ENCODE results near the gene TMEM11. TPM values are rescaled to one million over a fixed set of nuclear protein-coding genes. Genes with fewer than 3 reads are reported as not detected.

The TMEM11 gene
- total RNA-seq, 4 donors from 2014 or later = 70.6 to 131 (median 90.9) TPM

GRCh38 chr17:21199311-21199710 lies 14.7 kb downstream of the TMEM11 start:
- H3K27ac ChIP-seq = peak overlapping the region; percentile 80 to 98 (median 91)

GRCh38 chr17:21198411-21198810 lies 15.6 kb downstream of the TMEM11 start:
- DNase-seq = no peak

More at GRCh38 chr17:21199311-21199710, 14.7 kb downstream of the TMEM11 start:
- Histone ChIP-seq H3K9me3 (no peaks in the 10 kb centered on the region), H3K36me3 (peaks cover 0 to 18% of the 10 kb centered on the region in 2 donors), H3K4me3 (peak overlapping the region in 1 of 4 donors; percentile 8), H3K4me1 (peaks cover 74 to 78% of the 10 kb centered on the region in 2 donors), H3K27me3 (no peaks in the 10 kb centered on the region)
- peak in 1 of 2 donors; percentile 50 for DNase-seq
- in situ Hi-C loops (cut with MboI; ENCODE audit: low sequenced_read_pairs in 4 of 4) (no loop called here), intact Hi-C loops (cut with DNase I; ENCODE audit: low total_unique reads) (no loop called here)
- no peak for TF ChIP-seq POLR2A (IDR thresholded peaks at IDR 0.05)
- TF ChIP-seq, protein P1, sequence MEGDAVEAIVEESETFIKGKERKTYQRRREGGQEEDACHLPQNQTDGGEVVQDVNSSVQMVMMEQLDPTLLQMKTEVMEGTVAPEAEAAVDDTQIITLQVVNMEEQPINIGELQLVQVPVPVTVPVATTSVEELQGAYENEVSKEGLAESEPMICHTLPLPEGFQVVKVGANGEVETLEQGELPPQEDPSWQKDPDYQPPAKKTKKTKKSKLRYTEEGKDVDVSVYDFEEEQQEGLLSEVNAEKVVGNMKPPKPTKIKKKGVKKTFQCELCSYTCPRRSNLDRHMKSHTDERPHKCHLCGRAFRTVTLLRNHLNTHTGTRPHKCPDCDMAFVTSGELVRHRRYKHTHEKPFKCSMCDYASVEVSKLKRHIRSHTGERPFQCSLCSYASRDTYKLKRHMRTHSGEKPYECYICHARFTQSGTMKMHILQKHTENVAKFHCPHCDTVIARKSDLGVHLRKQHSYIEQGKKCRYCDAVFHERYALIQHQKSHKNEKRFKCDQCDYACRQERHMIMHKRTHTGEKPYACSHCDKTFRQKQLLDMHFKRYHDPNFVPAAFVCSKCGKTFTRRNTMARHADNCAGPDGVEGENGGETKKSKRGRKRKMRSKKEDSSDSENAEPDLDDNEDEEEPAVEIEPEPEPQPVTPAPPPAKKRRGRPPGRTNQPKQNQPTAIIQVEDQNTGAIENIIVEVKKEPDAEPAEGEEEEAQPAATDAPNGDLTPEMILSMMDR (IDR thresholded peaks at IDR 0.05 in 4 of 5, conservative IDR thresholded peaks at IDR 0.05 in 1 of 5) = no peak
- peak; percentile 50 to 55 for ATAC-seq

GRCh38 chr17:21196126-21196525 lies 17.8 kb downstream of the TMEM11 start:
- peaks cover 68 to 84% of the 10 kb centered on the region in 2 donors for H3K4me1 ChIP-seq

More at GRCh38 chr17:21198411-21198810, 15.6 kb downstream of the TMEM11 start:
- in situ Hi-C loops (cut with MboI; ENCODE audit: low sequenced_read_pairs in 4 of 4) = no loop called here
- H3K27me3 ChIP-seq = no peaks in the 10 kb centered on the region
- H3K9me3 ChIP-seq = no peaks in the 10 kb centered on the region
- H3K4me1 ChIP-seq = peaks cover 79 to 84% of the 10 kb centered on the region in 2 donors
- peak overlapping the region; percentile 80 to 98 (median 91) for H3K27ac ChIP-seq
- ATAC-seq = no peak
- H3K36me3 ChIP-seq = peaks cover 0 to 18% of the 10 kb centered on the region in 2 donors
- intact Hi-C loops (cut with DNase I; ENCODE audit: low total_unique reads) = no loop called here
- H3K4me3 ChIP-seq = no peak overlapping the region
- TF ChIP-seq POLR2A (IDR thresholded peaks at IDR 0.05) = no peak
- TF ChIP-seq, protein P1 (IDR thresholded peaks at IDR 0.05 in 4 of 5, conservative IDR thresholded peaks at IDR 0.05 in 1 of 5) = no peak

GRCh38 chr17:21194703-21195102 lies 19.3 kb downstream of the TMEM11 start:
- DNase-seq (no peak), ATAC-seq (no peak)
- Histone ChIP-seq H3K27ac (peak overlapping the region; percentile 58 to 98 (median 87)), H3K4me3 (no peak overlapping the region), H3K4me1 (peaks cover 55 to 82% of the 10 kb centered on the region in 2 donors), H3K36me3 (peaks cover 0 to 18% of the 10 kb centered on the region in 2 donors), H3K9me3 (no peaks in the 10 kb centered on the region), H3K27me3 (no peaks in the 10 kb centered on the region)
- intact Hi-C loops (cut with DNase I; ENCODE audit: low total_unique reads) = no loop called here
- TF ChIP-seq, protein P1 (IDR thresholded peaks at IDR 0.05 in 4 of 5, conservative IDR thresholded peaks at IDR 0.05 in 1 of 5) = no peak
- no peak for TF ChIP-seq POLR2A (IDR thresholded peaks at IDR 0.05)
- in situ Hi-C loops (cut with MboI; ENCODE audit: low sequenced_read_pairs in 4 of 4) = no loop called here

More at GRCh38 chr17:21196126-21196525, 17.8 kb downstream of the TMEM11 start:
- ATAC-seq (no peak), DNase-seq (no peak)
- intact Hi-C loops (cut with DNase I; ENCODE audit: low total_unique reads) (no loop called here), in situ Hi-C loops (cut with MboI; ENCODE audit: low sequenced_read_pairs in 4 of 4) (no loop called here)
- Histone ChIP-seq H3K27ac (peak overlapping the region; percentile 58 to 98 (median 87)), H3K27me3 (no peaks in the 10 kb centered on the region), H3K4me3 (no peak overlapping the region), H3K36me3 (peaks cover 0 to 18% of the 10 kb centered on the region in 2 donors), H3K9me3 (no peaks in the 10 kb centered on the region)
- TF ChIP-seq, protein P1 (IDR thresholded peaks at IDR 0.05 in 4 of 5, conservative IDR thresholded peaks at IDR 0.05 in 1 of 5) = no peak
- TF ChIP-seq POLR2A (IDR thresholded peaks at IDR 0.05) = no peak
